Neuron (in vitro differentiated cells): ENCODE results near the gene PAEP.

Experiments
- H2AFZ ChIP-seq: one replicate; pipeline ENCODE4 v1.6.1; 2013; ENCODE audit warnings: low read depth, mild to moderate bottlenecking, inconsistent platforms, low read length, moderate library complexity
- H3K27me3 ChIP-seq: one replicate; pipeline ENCODE4 v1.6.1; 2013; ENCODE audit warnings: low read length; ENCODE audit not compliant: insufficient read depth
- H3K36me3 ChIP-seq: one replicate; pipeline ENCODE4 v1.6.1; 2013; ENCODE audit warnings: low read length; ENCODE audit not compliant: insufficient read depth
- H3K4me1 ChIP-seq: one replicate; pipeline ENCODE4 v1.6.1; 2013; ENCODE audit warnings: low read length; ENCODE audit not compliant: insufficient read depth
- H3K4me3 ChIP-seq: 2 replicates; pipeline ENCODE4 v1.5.1; 2013; ENCODE audit warnings: mild to moderate bottlenecking, low read length, moderate library complexity
- H3K9me3 ChIP-seq: one replicate; pipeline ENCODE4 v1.6.1; 2013; ENCODE audit warnings: low read length

PAEP gene

GRCh38 chr9:135589596-135590485 lies 28.3 kb downstream of the PAEP start:
- no peak overlapping the region for H2AFZ ChIP-seq
- no peaks in the 10 kb centered on the region for H3K4me1 ChIP-seq
- no peaks in the 10 kb centered on the region for H3K36me3 ChIP-seq

DNA sequence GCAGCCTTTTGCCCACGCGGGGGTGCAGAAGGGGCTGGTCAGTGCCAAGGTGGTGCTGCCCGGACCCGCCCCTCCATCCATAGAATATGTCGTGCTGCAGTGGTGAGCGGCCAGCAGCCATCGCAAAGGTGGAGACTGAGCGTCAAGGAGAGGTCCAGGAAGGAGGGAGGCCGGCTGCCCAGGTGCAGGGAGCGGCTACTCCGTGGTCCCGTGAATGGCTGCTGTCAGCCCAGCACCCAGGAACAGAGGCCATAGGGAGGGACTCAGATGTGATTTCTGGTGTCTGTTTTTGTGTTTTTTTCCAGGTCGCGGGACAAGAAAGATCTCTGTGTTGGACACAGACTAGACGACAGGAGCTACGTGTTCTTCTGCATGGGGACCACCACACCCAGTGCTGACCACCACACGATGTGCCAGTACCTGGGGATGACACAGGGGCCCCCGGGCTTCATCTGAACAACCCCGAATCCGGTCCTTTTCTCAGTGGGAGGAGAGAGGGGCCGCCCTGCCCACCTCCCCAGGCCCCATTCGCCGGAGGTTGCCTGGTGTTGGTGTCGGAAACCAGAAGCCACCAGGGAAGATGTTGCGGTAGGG lies 29.0 kb downstream of the PAEP start:
- H2AFZ ChIP-seq, result no peak overlapping the region
- H3K4me3 ChIP-seq, result no peak overlapping the region
- peaks cover 4% of the 10 kb centered on the region for H3K27me3 ChIP-seq
- no peaks in the 10 kb centered on the region for H3K4me1 ChIP-seq
- no peaks in the 10 kb centered on the region for H3K36me3 ChIP-seq
- no peaks in the 10 kb centered on the region for H3K9me3 ChIP-seq

More at GRCh38 chr9:135589596-135590485, 28.3 kb downstream of the PAEP start:
- Histone ChIP-seq H3K9me3 (no peaks in the 10 kb centered on the region), H3K4me3 (no peak overlapping the region), H3K27me3 (peaks cover 6% of the 10 kb centered on the region)

GRCh38 chr9:135591506-135592330 lies 30.2 kb downstream of the PAEP start:
- H3K9me3 ChIP-seq, result no peaks in the 10 kb centered on the region
- H3K4me3 ChIP-seq, result no peak overlapping the region
- H3K4me1 ChIP-seq, result no peaks in the 10 kb centered on the region
- no peaks in the 10 kb centered on the region for H3K36me3 ChIP-seq
- peaks cover 4% of the 10 kb centered on the region for H3K27me3 ChIP-seq
- no peak overlapping the region for H2AFZ ChIP-seq

- Histone ChIP-seq H3K9me3 (no peaks in the 10 kb centered on the region), H3K27me3 (peaks cover 4% of the 10 kb centered on the region), H3K4me3 (no peak overlapping the region), H2AFZ (no peak overlapping the region), H3K4me1 (no peaks in the 10 kb centered on the region), H3K36me3 (no peaks in the 10 kb centered on the region)
Observed at GRCh38 chr9:135592331-135592590, 30.7 kb downstream of the PAEP start.

DNA sequence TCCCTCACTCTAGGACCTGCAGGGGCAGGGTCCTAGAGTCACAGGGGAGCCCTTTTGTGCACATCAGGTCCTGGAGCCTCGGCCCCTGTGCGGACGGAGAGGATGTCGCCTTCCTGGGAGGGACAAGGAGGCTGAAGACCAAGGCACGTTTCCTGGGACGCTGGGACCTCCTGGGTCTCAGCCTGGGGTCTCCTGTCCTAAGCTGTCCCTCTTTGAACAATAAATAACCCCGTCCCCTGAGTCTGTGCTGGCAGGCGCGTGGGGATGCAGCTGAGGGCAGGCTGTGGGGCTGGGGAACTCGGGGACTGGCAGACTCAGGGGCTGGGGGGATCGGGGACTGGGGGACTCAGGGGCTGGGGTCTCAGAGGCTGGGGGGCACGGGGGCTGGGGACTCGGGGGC lies 31.1 kb downstream of the PAEP start:
- H3K4me1 ChIP-seq, result no peaks in the 10 kb centered on the region
- H3K36me3 ChIP-seq, result no peaks in the 10 kb centered on the region
- peaks cover 4% of the 10 kb centered on the region for H3K27me3 ChIP-seq
- no peaks in the 10 kb centered on the region for H3K9me3 ChIP-seq
- H2AFZ ChIP-seq, result no peak overlapping the region
- no peak overlapping the region for H3K4me3 ChIP-seq

- Histone ChIP-seq H2AFZ (no peak overlapping the region), H3K27me3 (peaks cover 2% of the 10 kb centered on the region), H3K4me1 (no peaks in the 10 kb centered on the region), H3K36me3 (no peaks in the 10 kb centered on the region), H3K4me3 (no peak overlapping the region), H3K9me3 (no peaks in the 10 kb centered on the region)
Observed at GRCh38 chr9:135596211-135596610, 34.7 kb downstream of the PAEP start.

DNA sequence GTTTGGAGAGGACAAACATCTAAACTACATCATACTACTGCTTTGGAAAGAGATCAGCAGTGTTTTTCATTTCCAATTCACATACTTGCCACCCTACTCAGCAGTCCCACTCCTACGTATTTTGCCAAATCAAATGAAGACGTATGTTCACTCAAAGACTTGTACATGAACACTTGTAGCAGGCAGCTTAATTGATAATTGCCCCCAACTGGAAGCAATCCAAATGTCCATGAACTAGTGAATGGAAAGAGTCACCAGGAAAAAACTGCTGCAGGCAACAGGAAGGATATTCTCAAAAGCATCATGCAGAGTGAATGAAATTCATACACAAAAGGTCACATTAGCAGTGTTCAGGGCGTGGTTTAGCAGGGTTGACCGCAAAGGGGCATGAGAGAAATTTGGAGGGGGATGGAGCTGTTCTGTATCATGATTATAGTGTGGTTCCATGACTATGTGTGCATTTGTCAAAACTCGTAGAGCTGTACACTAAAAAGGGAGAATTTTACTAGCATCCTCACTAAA lies 38.8 kb downstream of the PAEP start:
- Histone ChIP-seq H3K4me1 (no peaks in the 10 kb centered on the region), H3K36me3 (no peaks in the 10 kb centered on the region), H3K9me3 (no peaks in the 10 kb centered on the region), H3K4me3 (no peak overlapping the region), H3K27me3 (peaks cover 3% of the 10 kb centered on the region), H2AFZ (no peak overlapping the region)

GRCh38 chr9:135601988-135602387 lies 40.4 kb downstream of the PAEP start:
- Histone ChIP-seq H3K36me3 (no peaks in the 10 kb centered on the region), H2AFZ (no peak overlapping the region), H3K4me3 (no peak overlapping the region), H3K27me3 (peaks cover 4% of the 10 kb centered on the region), H3K9me3 (no peaks in the 10 kb centered on the region), H3K4me1 (no peaks in the 10 kb centered on the region)

GRCh38 chr9:135602789-135603481 lies 41.4 kb downstream of the PAEP start:
- Histone ChIP-seq H3K9me3 (no peaks in the 10 kb centered on the region), H2AFZ (no peak overlapping the region), H3K4me3 (no peak overlapping the region), H3K4me1 (no peaks in the 10 kb centered on the region), H3K27me3 (peaks cover 8% of the 10 kb centered on the region), H3K36me3 (no peaks in the 10 kb centered on the region)

DNA sequence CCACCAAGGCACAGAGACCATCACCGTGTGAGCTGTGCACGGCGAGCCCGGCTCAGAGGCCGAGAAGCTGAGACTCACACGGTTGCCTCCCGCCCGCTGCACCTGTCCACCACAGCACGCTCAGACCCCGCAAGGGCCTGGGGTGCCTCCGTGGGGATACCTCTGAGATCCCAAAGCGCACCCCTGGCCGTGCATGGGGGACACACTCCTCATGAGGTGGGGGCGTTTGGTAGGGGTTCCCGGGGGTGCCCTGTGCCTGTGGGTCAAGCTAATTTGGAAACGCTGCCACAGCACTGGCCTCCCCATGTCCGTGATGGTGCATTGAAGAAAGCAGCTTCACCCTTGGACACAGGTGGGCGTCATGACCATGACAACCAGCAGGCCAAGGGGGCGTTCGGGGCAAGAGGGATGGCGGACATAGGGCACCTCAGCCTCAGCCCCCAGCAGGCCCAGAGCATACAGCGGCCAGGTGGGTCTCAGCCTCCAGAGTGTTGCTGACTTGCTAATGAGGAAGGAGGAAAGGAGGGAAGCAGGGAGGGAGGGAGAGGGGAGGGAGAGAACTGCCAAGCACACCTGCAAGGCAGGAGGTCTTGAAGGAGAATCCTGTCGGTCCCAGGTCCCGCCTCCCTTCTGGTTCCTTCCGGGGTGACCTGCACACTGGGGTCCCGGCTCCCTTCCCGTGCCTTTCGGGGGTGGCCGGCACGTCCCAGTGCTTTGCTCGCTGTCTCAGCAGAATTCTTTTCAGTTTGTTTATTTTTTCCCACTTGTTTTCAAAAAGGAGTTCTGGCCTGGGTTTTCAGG lies 43.1 kb downstream of the PAEP start:
- peaks cover 8% of the 10 kb centered on the region for H3K27me3 ChIP-seq
- H3K4me3 ChIP-seq, result no peak overlapping the region
- no peaks in the 10 kb centered on the region for H3K9me3 ChIP-seq
- H3K36me3 ChIP-seq, result no peaks in the 10 kb centered on the region
- no peaks in the 10 kb centered on the region for H3K4me1 ChIP-seq
- no peak overlapping the region for H2AFZ ChIP-seq

DNA sequence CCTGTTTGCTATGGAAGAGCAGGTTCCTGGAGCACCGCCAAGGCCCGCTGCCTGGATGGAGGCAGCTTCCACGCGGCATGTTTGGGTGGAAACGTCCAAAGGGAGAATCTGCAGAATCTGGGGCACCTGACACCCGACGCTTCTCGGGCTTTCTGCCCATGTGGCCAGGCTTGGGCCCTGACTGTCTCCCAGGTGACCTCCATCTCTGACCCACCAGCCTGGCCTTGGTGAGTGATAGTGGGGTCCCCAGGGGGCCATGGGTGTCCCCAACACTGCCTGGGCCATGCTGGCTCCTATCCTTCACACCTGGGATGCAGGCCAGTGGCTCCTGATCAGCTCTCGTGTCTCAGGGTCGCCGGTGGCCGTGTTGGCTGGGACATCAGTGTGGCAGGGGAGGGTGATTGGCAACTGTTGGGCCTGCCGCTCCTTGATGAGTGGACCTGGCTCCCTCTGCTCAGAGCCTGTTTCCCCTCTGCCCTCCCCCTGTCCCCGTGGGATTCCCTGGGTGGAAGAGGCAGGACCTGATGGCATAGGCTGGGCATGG lies 43.8 kb downstream of the PAEP start:
- Histone ChIP-seq H3K27me3 (peaks cover 8% of the 10 kb centered on the region), H3K4me3 (no peak overlapping the region), H3K36me3 (no peaks in the 10 kb centered on the region), H3K9me3 (no peaks in the 10 kb centered on the region), H2AFZ (no peak overlapping the region), H3K4me1 (no peaks in the 10 kb centered on the region)

- H3K9me3 ChIP-seq, result no peaks in the 10 kb centered on the region
- H3K36me3 ChIP-seq, result no peaks in the 10 kb centered on the region
- H3K4me3 ChIP-seq, result no peak overlapping the region
- peaks cover 8% of the 10 kb centered on the region for H3K27me3 ChIP-seq
- H2AFZ ChIP-seq, result no peak overlapping the region
- H3K4me1 ChIP-seq, result no peaks in the 10 kb centered on the region
Observed at GRCh38 chr9:135606885-135607259, 45.3 kb downstream of the PAEP start.
